ENCODE measurements around the gene PODXL.

GRCh38 chr7:131581241-131582051 lies 25.0 kb upstream of the PODXL start:
- TF ChIP-seq CTCF (IDR thresholded peaks at IDR 0.05) (peak in 2 of 6 experiments; percentile 9 to 38), EP300 (IDR thresholded peaks at IDR 0.05) (peak in 2 of 4 donors; percentile 13 to 90)

All from upper lobe of left lung (tissue), 4 donors.